ENCODE measurements around the gene ZNF280B. TPM values are rescaled to one million over a fixed set of nuclear protein-coding genes. Genes with fewer than 3 reads are reported as not detected.

ZNF280B gene
- total and polyA plus RNA-seq, 2 donors (not counting 1 experiment from before 2014, with no cell fraction given): 0.67 to 3.5 TPM

DNA sequence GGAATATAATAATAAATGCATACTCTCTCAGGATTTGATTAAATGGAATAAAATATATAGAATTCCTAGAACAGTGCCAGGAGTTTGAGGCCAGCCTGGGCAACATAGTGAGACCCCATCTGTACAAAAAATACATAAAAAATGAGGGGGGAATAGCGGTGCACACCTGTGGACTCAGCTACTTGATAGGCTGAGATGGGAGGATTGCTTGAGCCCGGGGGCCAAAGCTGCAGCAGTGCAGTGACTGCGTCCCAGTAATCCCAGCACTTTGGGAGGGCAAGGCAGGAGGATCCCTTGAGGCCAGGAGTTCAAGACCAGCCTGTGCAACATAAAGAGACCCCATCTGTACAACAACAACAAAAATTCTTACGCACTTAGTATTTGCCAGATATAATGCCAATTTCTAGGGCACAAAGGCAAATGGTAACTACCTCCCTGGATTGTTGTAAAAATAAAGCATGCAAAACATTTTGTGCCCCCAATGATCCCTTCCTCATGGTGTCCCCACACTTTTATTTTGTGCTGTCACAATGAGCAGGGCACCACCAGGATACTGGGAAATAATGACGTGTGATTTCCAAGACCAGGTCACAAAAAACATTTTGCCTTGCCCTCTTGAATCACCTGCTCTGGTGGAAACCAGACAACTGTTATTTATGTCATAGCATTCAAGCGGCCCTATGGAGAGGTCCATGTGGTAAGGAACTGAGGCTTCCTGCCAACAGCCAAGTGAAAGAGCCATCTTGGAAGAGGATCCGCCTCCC lies 29.9 kb upstream of the ZNF280B start:
- peaks cover 12% of the 10 kb centered on the region for H3K27me3 Mint-ChIP-seq
- no peaks in the 10 kb centered on the region for H3K79me2 ChIP-seq (ENCODE audit: control insufficient read depth, insufficient read depth, low read length)
- H3K9me3 ChIP-seq (ENCODE audit: control extremely low read depth in 1 of 3, control insufficient read depth in 2 of 3, insufficient read depth in 1 of 3, low read length in 2 of 3): no peaks in the 10 kb centered on the region
- no peaks in the 10 kb centered on the region for H4K20me1 ChIP-seq (ENCODE audit: control insufficient read depth, insufficient read depth, low read length, poor library complexity, severe bottlenecking)
- no peaks in the 10 kb centered on the region for H3K4me1 Mint-ChIP-seq
- H3K4me2 ChIP-seq (replicated peaks; ENCODE audit: low read depth, low read length, poor library complexity, severe bottlenecking): no peak overlapping the region
- no peaks in the 10 kb centered on the region for H3K9me3 Mint-ChIP-seq (ENCODE audit: insufficient read depth)
- no peaks in the 10 kb centered on the region for H3K4me1 ChIP-seq (ENCODE audit: control insufficient read depth in 2 of 2, insufficient read depth in 2 of 2, low read length in 2 of 2)
- no peak overlapping the region for H2AFZ ChIP-seq (ENCODE audit: insufficient read depth, low read depth, low read length, poor library complexity, severe bottlenecking)
- ChIA-PET POLR2A (interaction anchor here (0.8 kb wide), 1 partner anchor 221 kb away, joined by 6 read pairs; no protein-coding TSS in a partner anchor), CTCF (interaction anchor here (0.7 kb wide), 1 partner anchor 116 kb away, joined by 3 read pairs; no protein-coding TSS in a partner anchor)
- H3K36me3 ChIP-seq (replicated peaks in 1 of 2; ENCODE audit: control extremely low read depth in 1 of 2, control insufficient read depth in 1 of 2, extremely low read depth in 1 of 2, insufficient read depth in 2 of 2, low read length in 1 of 2): no peaks in the 10 kb centered on the region
- H3K4me3 ChIP-seq (ENCODE audit: control extremely low read depth in 1 of 5, extremely low read depth in 1 of 5, insufficient read depth in 1 of 5, low read depth in 2 of 5, low read length in 4 of 5): no peak overlapping the region
- no peak overlapping the region for H3K27ac ChIP-seq (ENCODE audit: low read length in 2 of 2)
- H3K4me3 Mint-ChIP-seq: no peak overlapping the region
- peaks cover 0 to 3% (median 0%) of the 10 kb centered on the region in 4 experiments for H3K27me3 ChIP-seq (replicated peaks in 1 of 4; ENCODE audit: control extremely low read depth in 1 of 4, control insufficient read depth in 3 of 4, insufficient read depth in 4 of 4, low read length in 3 of 4)
- no peak for TF ChIP-seq EZH2 (IDR thresholded peaks at IDR 0.05; ENCODE audit: borderline replicate concordance, insufficient read depth, low read depth, low read length, poor library complexity, severe bottlenecking)
- TF ChIP-seq, protein P1, sequence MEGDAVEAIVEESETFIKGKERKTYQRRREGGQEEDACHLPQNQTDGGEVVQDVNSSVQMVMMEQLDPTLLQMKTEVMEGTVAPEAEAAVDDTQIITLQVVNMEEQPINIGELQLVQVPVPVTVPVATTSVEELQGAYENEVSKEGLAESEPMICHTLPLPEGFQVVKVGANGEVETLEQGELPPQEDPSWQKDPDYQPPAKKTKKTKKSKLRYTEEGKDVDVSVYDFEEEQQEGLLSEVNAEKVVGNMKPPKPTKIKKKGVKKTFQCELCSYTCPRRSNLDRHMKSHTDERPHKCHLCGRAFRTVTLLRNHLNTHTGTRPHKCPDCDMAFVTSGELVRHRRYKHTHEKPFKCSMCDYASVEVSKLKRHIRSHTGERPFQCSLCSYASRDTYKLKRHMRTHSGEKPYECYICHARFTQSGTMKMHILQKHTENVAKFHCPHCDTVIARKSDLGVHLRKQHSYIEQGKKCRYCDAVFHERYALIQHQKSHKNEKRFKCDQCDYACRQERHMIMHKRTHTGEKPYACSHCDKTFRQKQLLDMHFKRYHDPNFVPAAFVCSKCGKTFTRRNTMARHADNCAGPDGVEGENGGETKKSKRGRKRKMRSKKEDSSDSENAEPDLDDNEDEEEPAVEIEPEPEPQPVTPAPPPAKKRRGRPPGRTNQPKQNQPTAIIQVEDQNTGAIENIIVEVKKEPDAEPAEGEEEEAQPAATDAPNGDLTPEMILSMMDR (IDR thresholded peaks at IDR 0.05): no peak
- H3K9ac ChIP-seq (ENCODE audit: low read length): no peak overlapping the region
- DNase-seq (no peak), ATAC-seq (ENCODE audit: low read depth) (no peak)
- intact Hi-C loops (cut with micrococcal nuclease): no loop called here
- no peak overlapping the region for H3K27ac Mint-ChIP-seq
- WGBS (ENCODE audit: insufficient coverage): 82% methylated on average over 6 of the region's 7 CpGs

DNA sequence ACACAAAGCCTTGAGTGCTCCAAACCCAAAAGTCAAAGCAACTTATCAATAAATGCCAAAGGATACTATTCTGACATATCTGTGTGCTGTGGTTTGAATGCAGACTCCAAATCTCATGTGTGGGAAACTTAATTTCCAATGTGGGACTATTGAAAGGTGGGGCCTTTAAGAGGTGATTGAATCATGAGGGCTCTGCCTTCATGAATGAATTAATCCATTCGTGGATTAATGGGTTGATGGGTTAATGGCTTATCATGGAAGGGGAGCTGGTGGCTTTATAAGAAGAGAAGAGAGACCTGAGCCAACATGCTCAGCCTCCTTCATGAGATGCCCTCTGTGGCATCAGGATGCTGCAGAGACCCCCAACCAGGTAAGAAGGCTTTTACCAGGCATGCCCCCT lies 28.4 kb upstream of the ZNF280B start:
- no peak overlapping the region for H3K27ac ChIP-seq (ENCODE audit: low read length in 2 of 2)
- CTCF ChIA-PET: no interaction called here
- peaks cover 0 to 3% (median 0%) of the 10 kb centered on the region in 4 experiments for H3K27me3 ChIP-seq (replicated peaks in 1 of 4; ENCODE audit: control extremely low read depth in 1 of 4, control insufficient read depth in 3 of 4, insufficient read depth in 4 of 4, low read length in 3 of 4)
- DNase-seq: no peak
- H3K9me3 ChIP-seq (ENCODE audit: control extremely low read depth in 1 of 3, control insufficient read depth in 2 of 3, insufficient read depth in 1 of 3, low read length in 2 of 3): no peaks in the 10 kb centered on the region
- no peak overlapping the region for H2AFZ ChIP-seq (ENCODE audit: insufficient read depth, low read depth, low read length, poor library complexity, severe bottlenecking)
- WGBS (ENCODE audit: insufficient coverage): 38% methylated on average over 1 of the region's 1 CpG
- POLR2A ChIA-PET: no interaction called here
- no peak for ATAC-seq (ENCODE audit: low read depth)
- H3K4me3 ChIP-seq (ENCODE audit: control extremely low read depth in 1 of 5, extremely low read depth in 1 of 5, insufficient read depth in 1 of 5, low read depth in 2 of 5, low read length in 4 of 5): no peak overlapping the region
- H4K20me1 ChIP-seq (ENCODE audit: control insufficient read depth, insufficient read depth, low read length, poor library complexity, severe bottlenecking): no peaks in the 10 kb centered on the region
- no peak overlapping the region for H3K9ac ChIP-seq (ENCODE audit: low read length)
- Mint-ChIP-seq H3K27ac (no peak overlapping the region), H3K9me3 (ENCODE audit: insufficient read depth) (no peaks in the 10 kb centered on the region), H3K4me1 (no peaks in the 10 kb centered on the region), H3K27me3 (peaks cover 6% of the 10 kb centered on the region), H3K4me3 (no peak overlapping the region)
- TF ChIP-seq, protein P1 (IDR thresholded peaks at IDR 0.05): no peak
- TF ChIP-seq EZH2 (IDR thresholded peaks at IDR 0.05; ENCODE audit: borderline replicate concordance, insufficient read depth, low read depth, low read length, poor library complexity, severe bottlenecking): no peak
- H3K36me3 ChIP-seq (replicated peaks in 1 of 2; ENCODE audit: control extremely low read depth in 1 of 2, control insufficient read depth in 1 of 2, extremely low read depth in 1 of 2, insufficient read depth in 2 of 2, low read length in 1 of 2): no peaks in the 10 kb centered on the region
- intact Hi-C loops (cut with micrococcal nuclease): no loop called here
- no peaks in the 10 kb centered on the region for H3K79me2 ChIP-seq (ENCODE audit: control insufficient read depth, insufficient read depth, low read length)
- no peak overlapping the region for H3K4me2 ChIP-seq (replicated peaks; ENCODE audit: low read depth, low read length, poor library complexity, severe bottlenecking)
- H3K4me1 ChIP-seq (ENCODE audit: control insufficient read depth in 2 of 2, insufficient read depth in 2 of 2, low read length in 2 of 2): no peaks in the 10 kb centered on the region
